Measurements from ENCODE around the gene ALG8.
"Not testable (repeated sequence)": the region's sequence is repeated elsewhere in the genome, so short reads cannot be mapped to it uniquely, and the experiment has no call there.

ALG8 gene

GRCh38 chr11:78066471-78066870, 73.0 kb downstream of the ALG8 start:
- DNase-seq, result no peak

GRCh38 chr11:78065203-78065602, 74.2 kb downstream of the ALG8 start:
- no peak for DNase-seq

GRCh38 chr11:78063440-78064181, 75.8 kb downstream of the ALG8 start, which contains the start of gene THRSP:
THRSP (plus strand) TSS chr11:78063861; CDS start chr11:78063882, 21 bp downstream.
- no peak for DNase-seq

DNA sequence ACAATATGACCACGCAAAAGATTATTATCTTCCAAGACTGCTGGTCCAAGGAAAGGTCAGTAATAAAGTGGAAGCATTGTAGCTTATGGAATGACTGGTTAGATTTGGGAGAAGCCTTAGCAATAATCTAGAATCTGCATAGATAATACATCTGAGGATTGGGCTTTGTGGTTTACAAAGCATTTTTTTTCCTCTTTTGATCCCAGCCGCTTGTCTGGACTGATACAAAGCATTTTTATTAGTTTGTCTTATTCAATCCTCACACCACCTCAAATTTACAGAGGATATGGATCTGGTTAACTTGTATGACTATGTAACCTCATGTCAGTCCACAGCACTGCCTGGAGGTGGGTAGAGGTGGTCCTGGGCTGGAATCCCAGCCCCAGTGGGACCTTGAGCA, 76.8 kb downstream of the ALG8 start:
- no peak for DNase-seq

DNA sequence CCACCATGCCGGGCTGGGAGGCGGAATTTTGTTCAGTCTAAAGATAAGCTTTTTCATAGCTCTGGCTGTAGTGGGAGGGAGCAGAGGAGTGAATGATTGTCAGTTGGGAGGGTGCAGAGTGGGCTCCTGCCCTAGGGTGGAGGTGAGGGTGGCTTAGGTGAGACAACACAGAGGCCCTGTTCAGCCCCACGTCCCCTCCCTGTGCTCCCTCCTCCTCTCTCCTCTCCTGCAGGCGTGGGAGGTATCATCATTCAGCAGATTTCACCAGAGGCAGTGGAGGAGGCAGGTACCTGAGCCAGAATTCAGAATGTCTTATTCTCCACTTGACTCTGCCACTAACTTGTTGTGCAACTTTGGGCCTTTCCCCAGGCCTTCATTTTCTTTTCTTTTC, 77.5 kb downstream of the ALG8 start:
- no peak for DNase-seq

- no peak for DNase-seq
Measured at GRCh38 chr11:78061088-78061920, 78.1 kb downstream of the ALG8 start.

- no peak for DNase-seq
Measured at GRCh38 chr11:78060533-78060932, 78.9 kb downstream of the ALG8 start.

DNA sequence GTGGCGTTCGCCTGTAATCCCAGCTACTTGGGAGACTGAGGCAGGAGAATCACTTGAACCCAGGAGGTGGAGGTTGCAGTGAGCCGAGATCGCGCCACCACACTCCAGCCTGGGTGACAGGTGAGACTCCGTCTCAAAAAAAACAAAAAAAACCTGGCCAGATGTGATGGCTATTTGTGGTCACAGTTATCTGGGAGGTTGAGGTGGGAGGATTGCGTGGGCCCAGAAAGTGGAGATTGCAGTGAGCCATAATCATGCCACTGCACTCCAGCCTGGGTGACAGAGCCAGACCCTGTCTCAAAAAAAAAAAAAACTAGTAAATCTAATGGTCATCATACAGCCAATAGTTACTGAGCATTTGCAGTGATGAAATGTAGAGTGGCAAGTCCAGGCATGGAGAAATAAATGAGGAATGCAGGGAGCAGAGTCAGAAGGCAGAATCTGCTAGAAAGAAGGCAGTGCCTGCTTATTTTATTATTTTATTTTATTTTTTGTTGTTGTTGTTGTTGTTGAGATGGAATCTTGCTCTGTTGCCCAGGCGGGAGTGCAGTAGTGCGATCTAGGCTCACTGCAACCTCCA, 79.6 kb downstream of the ALG8 start:
- not testable (repeated sequence) for DNase-seq

DNA sequence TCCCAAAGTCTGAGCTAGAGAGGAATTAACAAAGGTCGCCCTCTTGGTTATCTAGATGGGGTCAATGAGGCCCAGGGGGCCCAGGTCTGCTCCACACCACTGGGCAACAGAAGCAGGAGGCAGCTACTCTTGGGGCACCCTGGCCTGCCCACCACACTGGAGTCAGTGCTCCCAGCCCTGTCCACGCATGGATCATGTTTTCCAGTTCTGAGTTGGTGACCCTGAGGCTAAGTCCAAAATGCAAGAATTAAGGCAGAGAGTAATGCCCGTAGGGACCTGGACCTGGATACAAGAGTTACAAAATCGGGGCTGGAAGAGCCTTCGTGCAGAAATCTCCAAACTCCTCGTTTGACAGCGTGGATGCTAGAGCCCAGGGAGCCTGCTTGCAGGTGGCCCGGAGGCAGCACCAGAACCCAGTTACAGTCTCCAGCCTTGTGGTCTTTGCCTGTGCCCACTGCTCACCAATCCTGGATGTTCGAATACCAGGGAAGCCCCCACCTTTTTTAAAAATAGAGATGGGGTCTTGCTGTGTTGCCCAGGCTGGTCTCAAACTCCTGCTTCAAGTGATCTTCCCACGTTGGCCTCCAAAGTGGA, 81.9 kb downstream of the ALG8 start:
- no peak for DNase-seq

DNA sequence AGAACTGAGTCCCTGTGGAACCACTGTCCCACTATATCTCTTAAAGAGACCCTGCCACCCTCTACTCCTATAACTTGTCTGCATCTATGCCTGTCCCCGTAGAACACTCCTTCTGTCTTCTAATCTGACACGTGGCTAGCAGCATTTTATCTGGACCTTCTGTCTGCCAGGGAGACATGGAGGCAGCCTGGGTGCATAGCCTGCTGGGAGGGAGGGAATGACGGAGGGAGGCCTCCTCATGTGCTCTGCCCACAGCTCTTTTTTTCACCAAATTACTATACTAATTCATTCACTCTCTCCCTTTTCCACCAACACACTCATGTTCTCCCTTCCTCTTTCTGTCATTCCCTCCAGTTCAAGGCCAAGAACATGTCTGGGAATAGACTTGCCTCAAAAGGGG, 83.3 kb downstream of the ALG8 start:
- no peak for DNase-seq

DNA sequence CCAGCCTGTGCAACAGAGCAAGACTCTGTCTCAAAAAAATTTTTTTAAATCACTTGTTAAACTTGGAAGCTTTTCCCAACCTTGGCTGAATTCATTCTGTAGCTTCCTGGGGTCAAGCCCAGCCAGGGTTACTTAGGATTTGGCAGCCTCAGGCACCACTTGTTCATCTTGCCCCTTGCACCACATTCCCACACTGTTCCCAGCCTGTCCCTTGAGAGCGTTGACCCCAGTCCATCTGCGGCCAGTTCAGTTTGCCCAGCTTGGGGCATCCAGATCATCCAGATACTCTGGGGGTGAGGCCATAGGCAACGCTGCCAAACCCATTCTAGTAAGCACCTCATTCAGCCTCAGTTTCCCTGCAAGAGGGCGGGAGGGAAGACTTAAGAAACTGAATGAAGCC, 84.5 kb downstream of the ALG8 start:
- no peak for DNase-seq

GRCh38 chr11:78050964-78051831, 88.2 kb downstream of the ALG8 start:
- DNase-seq, result no peak

Data from CD4-positive, alpha-beta T cell treated with Interleukin-15 for 1 hour (primary cell).